GM19438 (cell line): ENCODE data around the gene ZNF268.
A peak's percentile ranks its signal among the peaks of the same experiment; 100 is the strongest.

Experiments used
- ATAC-seq: cut with Tn5 transposase; IDR thresholded peaks from one replicate; pipeline ENCODE4 v1.9.1; 2021; ENCODE audit warnings: low read depth; ENCODE audit not compliant: unreplicated experiment

The ZNF268 gene

DNA sequence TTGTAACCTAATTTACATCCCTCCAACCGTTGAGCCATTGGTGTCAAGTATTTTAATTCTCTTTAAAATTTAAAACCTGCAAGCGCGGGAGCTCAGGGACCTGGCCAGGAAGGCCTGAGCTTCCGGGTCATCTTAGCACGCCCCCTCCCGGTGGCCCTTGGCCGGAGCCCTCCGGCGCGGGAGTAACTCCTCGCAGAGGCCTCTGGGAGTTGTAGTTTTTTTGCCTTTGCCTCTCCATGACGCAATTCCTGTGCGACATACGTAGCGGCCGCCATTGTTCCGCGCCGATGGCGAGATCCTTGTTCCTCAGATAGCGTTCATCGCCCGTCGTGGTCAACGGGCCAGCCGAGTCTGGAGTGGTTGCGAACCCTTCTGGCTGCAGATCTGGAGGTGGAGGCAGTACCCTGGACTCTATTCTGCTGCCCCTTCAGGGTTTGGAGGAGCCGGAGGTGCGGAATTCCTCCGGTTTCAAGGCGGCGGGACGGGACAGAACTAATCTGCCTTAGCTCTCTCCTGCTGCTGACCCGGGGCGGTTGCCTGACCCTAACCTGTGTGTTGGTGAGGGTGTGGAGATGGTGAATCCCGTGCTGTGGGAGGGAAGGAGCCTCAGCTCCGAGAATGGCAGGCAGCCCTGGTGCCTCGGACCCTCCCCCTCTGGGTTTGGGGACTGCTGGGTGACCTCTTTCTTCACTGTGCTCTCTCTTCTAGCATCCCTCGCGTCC is at the start of gene ZNF268:
Gene ZNF268, plus strand, starts transcription at position 258 of the 722 bp plus-strand sequence. CDS start 503 bp downstream, outside the sequence.
- peak; percentile 88 for ATAC-seq

DNA sequence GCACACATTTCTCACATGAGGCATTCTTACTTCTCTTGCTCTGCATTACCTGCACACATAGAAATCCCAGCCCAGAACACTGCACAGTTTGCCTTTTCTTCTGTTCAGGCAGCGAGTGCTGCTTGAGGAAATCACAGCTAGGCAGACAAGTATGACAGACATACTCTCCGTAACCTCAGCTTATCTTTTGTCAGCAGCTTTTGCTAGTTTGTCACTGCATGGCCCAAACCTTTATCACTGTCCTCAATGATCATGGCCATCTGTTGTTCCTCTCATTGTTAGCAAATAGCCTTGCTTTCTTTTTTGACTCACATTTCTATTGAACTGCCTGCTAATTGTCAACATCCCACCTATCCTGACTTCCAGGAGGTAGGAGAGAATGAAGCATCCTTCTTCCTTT is 45.5 kb upstream of the ZNF268 start:
- ATAC-seq: no peak

DNA sequence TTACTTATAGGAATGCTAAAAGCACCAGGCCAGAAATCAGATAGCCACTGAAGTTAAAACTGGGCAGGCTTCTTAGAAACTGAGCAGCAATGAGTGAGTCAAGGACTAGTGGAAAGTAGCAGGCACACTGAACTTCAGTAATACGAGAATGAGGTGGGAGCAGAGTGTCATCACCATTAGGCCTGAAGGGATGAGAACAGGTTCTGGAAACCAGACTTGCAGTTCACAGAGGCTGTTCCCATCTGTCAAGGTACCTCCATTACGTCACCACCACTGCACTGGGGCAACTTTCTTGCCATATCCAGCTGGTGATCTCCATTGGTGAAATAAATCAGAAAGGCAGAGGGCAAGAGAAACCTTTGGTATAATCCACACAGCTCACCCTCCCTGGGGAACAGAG is 35.3 kb upstream of the ZNF268 start:
- ATAC-seq: no peak

DNA sequence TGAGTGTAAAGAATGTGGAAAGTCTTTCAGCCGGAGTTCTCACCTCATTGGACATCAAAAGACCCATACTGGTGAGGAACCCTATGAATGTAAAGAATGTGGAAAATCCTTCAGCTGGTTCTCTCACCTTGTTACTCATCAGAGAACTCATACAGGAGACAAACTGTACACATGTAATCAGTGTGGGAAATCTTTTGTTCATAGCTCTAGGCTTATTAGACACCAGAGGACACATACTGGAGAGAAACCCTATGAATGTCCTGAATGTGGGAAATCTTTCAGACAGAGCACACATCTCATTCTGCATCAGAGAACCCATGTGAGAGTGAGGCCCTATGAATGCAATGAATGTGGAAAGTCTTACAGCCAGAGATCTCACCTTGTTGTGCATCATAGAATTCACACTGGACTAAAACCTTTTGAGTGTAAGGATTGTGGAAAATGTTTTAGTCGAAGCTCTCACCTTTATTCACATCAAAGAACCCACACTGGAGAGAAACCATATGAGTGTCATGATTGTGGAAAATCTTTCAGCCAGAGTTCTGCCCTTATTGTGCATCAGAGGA is 25.1 kb upstream of the ZNF268 start:
- no peak for ATAC-seq

DNA sequence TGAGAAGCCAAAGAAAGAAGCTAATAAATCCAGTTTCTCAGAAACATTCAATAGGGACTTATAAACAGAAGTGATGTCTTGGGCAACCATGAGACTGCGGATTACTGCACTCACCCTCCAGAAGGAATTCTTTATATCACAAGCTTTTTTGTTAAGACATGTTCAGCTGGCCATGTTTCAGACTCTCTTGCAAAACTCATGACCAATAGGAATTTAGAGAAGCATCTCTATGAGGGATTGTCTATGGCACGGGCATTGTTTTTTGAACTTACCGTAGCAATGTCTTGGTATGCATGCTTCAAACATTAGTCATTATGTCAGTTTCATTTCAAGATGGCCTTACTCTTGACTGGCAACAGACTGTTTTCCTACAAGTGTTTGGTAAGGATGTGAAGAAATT is 15.5 kb upstream of the ZNF268 start:
- no peak for ATAC-seq

DNA sequence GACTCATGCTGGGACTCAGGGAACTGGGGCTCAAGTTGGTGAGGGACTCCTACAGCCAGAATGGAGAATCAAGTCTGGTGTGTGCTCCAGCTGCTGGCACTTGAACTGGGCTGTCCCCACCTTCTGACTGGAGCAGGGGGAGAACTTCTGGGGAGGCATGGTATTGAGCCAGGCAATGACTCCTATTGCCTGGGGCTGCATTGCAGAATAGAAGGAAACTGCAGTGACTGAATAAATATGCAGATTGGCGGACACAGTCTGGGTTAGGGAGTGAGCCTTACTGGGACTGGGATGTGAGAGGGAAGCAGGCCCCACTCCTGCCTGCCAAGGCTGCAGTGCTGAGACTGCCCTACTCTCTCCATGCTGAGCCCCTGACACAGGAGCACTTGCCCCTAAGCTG is 8.8 kb upstream of the ZNF268 start:
- ATAC-seq: no peak

DNA sequence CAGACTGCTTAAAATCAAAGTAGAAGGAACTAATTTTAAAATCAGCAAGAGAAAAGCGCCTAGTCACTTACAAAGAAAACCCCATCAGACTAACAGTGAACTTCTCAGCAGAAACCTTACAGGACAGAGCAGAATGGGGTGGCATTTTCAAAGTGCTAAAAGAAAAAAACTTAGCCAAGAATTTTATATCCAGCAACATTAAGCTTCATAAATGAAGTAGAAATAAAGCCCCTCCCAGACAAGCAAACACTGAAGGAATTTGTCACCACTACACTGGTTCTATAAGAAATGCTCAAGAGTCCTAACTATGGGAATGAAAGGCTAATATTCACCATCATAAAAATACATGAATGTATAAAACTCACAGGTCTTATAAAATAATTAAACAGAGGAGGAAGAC is 6.4 kb upstream of the ZNF268 start:
- ATAC-seq: no peak

DNA sequence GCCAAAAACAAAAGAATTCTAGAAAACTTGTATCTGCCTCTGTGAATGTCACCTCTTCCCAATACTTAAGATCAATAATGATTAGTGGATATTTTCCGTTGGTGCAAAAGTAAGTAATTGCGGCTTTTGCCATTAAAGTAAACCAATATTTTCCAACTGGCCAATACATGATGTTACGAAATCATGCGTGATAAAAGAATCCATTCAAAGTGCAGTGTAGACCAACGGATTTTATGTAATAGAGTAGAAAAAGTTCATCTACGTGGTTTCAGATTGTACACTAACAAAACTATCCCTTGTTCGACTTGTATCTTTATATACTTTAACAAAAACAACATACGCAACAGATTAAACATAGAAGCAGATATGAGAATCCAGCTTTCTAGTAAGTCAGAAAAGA is 626 bp upstream of the ZNF268 start:
- no peak for ATAC-seq

DNA sequence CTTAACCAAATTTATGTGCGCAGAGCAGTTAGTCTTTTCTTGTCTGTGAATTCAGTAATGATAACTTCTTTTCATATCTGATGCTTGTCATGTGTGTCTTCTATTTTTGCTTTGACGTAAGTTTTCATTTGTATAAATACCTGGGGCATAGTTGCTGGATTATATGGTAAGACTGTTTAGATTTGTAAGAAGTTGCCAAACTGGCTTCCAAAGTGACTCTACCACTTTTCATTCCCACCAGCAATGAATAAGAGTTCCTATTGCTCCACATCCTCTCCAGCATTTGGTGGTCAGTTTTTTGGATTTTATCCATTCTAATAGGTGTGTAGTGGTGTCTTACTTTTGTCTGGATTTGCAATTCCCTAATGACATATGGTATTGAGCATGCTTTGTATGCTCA is 8.9 kb downstream of the ZNF268 start:
- ATAC-seq: no peak

DNA sequence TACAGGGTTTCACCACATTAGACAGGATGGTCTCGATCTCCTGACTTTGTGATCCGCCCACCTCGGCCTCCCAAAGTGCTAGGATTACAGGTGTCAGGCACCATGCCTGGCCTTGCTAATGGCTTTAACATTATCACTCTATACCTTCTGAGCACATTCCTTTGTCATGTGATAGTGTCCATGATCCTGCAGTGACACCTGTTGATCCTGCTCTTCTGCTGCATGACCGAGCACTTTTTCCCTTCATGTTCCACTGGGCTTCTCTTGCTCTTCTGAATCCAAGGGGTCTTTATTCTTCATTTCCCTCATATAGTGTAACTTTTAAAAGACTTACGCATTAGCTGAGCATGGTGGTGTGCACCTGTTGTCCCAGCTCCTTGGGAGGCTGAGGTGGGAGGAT is 11.6 kb downstream of the ZNF268 start:
- no peak for ATAC-seq

DNA sequence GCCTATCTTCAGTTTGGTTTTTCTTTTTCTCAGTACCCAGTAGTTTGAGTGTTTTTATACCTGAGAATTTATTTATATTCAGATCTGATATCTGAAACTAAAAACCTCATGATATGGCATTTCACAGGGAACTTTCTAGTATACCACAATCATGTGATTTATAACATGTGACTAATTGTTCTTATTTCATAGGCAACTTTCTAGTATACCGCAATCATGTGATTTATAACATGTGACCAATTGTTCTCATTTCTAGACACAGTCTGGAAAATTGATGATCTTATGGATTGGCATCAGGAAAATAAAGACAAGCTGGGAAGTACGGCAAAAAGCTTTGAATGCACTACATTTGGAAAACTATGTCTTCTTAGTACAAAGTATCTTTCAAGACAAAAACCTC is 20.6 kb downstream of the ZNF268 start:
- no peak for ATAC-seq

DNA sequence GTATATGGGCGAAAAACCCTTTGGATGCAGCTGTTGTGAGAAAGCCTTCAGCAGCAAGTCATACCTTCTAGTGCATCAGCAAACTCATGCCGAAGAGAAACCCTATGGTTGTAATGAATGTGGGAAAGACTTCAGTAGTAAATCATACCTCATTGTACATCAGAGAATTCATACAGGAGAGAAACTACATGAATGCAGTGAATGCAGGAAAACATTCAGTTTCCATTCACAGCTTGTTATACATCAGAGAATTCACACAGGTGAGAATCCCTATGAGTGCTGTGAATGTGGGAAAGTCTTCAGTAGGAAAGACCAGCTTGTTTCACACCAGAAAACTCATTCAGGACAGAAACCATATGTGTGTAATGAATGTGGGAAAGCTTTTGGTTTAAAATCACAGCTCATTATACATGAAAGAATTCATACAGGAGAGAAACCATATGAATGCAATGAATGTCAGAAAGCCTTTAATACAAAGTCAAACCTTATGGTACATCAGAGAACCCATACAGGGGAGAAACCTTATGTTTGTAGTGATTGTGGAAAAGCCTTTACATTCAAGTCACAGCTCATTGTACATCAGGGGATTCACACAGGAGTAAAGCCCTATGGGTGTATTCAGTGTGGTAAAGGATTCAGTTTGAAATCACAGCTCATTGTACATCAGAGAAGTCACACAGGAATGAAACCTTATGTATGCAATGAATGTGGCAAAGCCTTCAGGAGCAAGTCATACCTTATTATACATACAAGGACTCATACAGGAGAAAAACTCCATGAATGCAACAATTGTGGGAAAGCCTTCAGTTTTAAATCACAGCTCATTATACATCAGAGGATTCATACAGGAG is 21.4 kb downstream of the ZNF268 start:
- ATAC-seq: no peak

DNA sequence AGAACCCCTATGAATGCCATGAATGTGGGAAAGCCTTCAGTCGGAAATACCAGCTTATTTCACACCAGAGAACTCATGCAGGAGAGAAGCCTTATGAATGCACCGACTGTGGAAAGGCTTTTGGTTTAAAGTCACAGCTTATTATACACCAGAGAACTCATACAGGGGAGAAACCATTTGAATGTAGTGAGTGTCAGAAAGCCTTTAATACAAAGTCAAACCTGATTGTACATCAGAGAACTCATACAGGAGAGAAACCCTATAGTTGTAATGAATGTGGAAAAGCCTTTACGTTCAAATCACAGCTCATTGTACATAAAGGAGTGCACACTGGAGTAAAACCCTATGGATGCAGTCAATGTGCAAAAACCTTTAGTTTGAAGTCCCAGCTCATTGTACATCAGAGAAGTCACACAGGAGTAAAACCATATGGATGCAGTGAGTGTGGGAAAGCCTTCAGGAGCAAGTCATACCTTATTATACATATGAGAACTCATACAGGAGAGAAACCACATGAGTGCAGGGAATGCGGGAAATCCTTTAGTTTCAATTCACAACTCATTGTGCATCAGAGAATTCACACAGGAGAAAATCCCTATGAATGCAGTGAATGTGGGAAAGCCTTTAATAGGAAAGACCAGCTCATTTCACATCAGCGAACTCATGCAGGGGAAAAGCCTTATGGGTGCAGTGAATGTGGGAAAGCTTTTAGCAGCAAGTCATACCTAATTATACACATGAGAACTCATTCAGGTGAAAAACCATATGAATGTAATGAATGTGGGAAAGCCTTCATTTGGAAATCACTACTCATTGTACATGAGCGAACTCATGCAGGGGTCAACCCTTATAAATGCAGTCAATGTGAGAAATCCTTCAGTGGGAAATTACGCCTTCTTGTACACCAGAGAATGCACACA is 22.3 kb downstream of the ZNF268 start:
- no peak for ATAC-seq

DNA sequence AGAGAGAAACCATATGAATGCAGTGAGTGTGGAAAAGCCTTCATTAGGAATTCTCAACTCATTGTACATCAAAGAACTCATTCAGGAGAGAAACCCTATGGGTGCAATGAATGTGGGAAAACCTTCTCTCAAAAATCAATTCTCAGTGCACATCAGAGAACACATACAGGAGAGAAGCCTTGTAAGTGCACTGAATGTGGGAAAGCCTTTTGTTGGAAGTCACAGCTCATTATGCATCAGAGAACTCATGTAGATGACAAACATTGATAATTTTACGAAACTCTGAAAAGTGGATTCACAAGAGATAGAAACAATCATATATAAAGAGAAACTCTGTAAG is 22.9 kb downstream of the ZNF268 start:
- no peak for ATAC-seq

DNA sequence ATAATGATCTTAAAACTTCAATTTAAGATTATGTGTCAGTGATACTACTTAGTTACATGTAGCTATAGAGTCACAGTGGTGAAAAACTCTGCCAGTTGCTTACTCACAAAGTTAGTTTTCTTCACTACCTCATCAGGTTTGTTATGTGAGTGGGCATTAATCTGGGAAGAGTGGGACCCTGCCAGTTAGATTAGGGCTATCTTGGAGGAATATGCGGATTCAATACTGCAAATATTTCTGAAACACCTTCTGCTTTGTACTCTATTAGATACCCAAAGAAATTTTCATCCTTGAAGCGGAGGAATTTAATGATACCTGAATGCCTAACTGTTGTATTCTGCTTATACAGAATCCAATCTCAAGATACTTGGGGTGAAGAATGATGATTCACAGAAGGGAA is 25.1 kb downstream of the ZNF268 start:
- ATAC-seq: no peak

DNA sequence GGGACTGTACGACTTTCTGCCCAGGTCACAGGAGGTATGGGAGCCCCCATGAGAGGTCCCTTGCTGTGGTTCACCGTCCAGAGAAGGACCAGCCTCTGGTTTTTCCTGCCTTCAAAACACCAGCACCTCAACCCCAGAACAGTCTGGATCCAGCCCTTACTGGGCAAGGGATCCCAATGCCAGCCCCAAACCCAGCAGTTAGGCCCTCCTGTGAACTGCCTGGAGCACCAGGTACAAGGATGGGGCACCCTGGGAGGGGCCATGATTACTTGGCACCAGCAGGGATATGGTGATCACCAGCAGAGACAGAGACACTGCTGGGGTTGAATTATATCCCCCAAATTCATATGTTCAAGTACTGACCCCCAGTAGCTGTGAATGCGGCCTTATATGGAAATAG is 34.4 kb downstream of the ZNF268 start:
- ATAC-seq: no peak

DNA sequence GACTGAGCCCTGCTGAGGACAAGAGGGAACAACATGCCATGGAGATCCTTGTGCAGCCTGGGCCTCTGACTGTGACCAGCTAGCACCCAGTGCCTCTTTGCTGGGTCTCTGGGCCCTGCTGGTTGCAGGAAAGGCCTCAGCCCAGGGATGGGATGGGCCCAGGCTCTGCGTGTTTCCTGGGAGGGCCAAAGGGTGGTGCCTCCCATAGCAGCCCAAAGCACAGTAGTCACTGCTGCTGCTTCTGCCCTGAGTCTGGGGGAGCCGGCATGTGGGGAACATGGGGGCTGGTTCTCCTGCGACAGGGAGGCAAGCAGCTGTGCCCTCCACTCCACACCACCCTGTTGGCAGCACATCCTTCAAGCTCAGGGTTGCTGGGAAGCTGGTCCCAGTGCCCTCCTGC is 35.9 kb downstream of the ZNF268 start:
- ATAC-seq: no peak

DNA sequence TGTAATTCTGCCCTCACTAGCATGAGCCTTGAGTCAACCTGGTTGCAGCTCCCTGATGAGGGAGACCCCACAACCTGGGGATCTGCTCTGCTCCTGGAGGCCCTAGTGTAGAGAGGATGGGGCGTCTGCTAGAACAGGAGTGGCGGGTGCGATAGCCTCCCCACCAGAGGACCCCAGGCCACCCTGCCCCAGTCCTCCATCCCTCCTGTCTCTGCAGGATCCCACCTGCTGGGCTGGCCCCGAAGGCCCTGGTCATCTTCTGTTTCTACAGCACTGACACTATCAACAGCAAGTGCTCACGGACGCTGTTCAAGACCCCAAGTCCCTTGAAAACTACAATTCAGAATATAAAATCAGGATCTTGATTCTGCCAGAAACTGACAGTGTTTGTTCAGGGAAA is 39.2 kb downstream of the ZNF268 start:
- ATAC-seq: no peak

DNA sequence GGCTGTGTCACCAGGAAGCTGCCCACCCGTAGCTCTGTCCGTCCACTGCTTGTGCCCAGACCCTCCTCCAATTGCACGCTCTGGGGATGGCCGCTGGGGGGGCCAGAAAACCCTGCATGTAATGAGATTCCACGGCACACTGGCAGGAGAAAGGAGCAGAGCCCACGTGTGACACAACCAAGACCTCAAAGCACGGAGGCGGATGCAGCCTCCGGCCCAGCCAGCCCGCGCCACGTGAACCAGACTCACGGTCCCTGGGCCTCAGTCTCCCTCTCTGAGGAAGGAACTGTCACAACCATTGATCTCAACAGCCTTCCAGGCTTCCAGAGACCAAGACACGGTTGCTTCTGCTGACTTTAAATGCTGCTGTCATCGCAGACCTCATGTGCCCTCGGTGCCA is 39.9 kb downstream of the ZNF268 start:
- ATAC-seq: no peak

DNA sequence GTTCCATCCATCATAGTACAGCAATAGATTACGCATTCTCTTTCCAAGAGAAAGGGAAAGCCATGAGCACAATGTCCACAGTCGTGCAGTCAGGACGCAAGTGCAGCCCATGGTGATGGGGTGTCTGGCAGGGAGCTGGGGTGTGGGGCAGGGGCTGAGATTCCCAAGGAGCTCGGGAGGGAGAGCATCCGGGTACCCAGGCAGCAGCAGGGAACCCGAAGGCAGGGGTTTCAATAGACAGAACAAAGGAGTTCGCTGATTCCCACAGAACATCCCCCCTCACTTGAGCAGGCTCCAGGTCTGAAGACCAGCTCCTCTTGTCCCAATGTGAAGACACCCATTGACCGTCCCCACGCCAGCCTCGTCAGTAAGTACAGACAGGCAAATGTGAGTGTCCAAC is 40.9 kb downstream of the ZNF268 start:
- ATAC-seq: no peak

DNA sequence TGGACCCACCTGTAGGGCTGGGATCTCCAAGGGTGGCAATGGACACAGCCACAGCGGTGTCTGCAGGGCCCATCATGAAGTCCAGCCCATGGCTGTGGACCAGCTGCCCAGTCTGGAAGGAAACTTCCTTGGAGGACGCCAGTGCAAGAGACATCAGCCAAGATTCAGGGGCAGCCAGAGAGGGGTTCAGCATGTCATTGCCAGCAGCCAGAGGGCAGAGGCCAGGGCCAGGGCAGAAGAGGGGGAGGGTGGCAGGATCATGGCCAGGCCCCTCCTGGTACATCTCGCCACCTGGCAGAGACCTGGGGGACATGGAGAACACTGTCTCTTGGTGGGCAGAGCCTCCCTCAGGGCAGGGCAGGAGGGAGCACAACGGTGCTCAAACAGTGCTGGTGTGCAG is 44.2 kb downstream of the ZNF268 start:
- no peak for ATAC-seq
